H9 (cell line): ENCODE results near the gene GPR87. TPM values are rescaled to one million over a fixed set of nuclear protein-coding genes. Genes with fewer than 3 reads are reported as not detected.

ENCODE experiments used
- DNase-seq: peaks from one replicate; pipeline ENCODE4 v3.0.0-alpha.2; 2017
- H2AFZ ChIP-seq: one replicate; pipeline ENCODE4 v1.6.1; 2013; ENCODE audit warnings: mild to moderate bottlenecking, low read length, control low read depth, moderate library complexity
- H2AK5ac ChIP-seq: 2 replicates; pipeline ENCODE4 v1.6.1; 2013; ENCODE audit warnings: low read length, control low read depth, mixed read lengths; ENCODE audit not compliant: insufficient read length
- H2BK120ac ChIP-seq: one replicate; pipeline ENCODE4 v1.6.1; 2013; ENCODE audit warnings: low read depth, mild to moderate bottlenecking, low read length, control low read depth, inconsistent platforms; ENCODE audit not compliant: poor library complexity, severe bottlenecking
- H2BK12ac ChIP-seq: 2 replicates; pipeline ENCODE4 v1.6.1; 2013; ENCODE audit warnings: low read length, control low read depth, mixed read lengths, low read depth; ENCODE audit not compliant: insufficient read length
- H2BK15ac ChIP-seq: 2 replicates; pipeline ENCODE4 v1.6.1; 2013; ENCODE audit warnings: low read depth, low read length, control low read depth
- H2BK20ac ChIP-seq: one replicate; pipeline ENCODE4 v1.6.1; 2013; ENCODE audit warnings: low read depth, mild to moderate bottlenecking, low read length, control low read depth, inconsistent platforms; ENCODE audit not compliant: poor library complexity, severe bottlenecking
- H2BK5ac ChIP-seq: 2 replicates; pipeline ENCODE4 v1.6.1; 2013; ENCODE audit warnings: low read length, control low read depth, mixed read lengths; ENCODE audit not compliant: insufficient read length
- H3K14ac ChIP-seq: 2 replicates; pipeline ENCODE4 v1.6.1; 2013; ENCODE audit warnings: low read length, control low read depth; ENCODE audit not compliant: insufficient read depth
- H3K18ac ChIP-seq: 2 replicates; pipeline ENCODE4 v1.6.1; 2013; ENCODE audit warnings: low read depth, mild to moderate bottlenecking, mixed read lengths, low read length, control low read depth; ENCODE audit not compliant: insufficient read length
- H3K23ac ChIP-seq: 2 replicates; pipeline ENCODE4 v1.6.1; 2013; ENCODE audit warnings: low read length, control low read depth, mixed read lengths, low read depth; ENCODE audit not compliant: insufficient read length
- H3K23me2 ChIP-seq: 2 replicates; pipeline ENCODE4 v1.6.1; 2013; ENCODE audit warnings: low read depth, mild to moderate bottlenecking, mixed read lengths, low read length, control low read depth; ENCODE audit not compliant: insufficient read length, poor library complexity, severe bottlenecking
- H3K27ac ChIP-seq: 2 replicates; pipeline ENCODE4 v1.5.1; 2013; ENCODE audit warnings: low read length, control low read depth, mixed read lengths, low read depth; ENCODE audit not compliant: insufficient read length
- H3K27me3 ChIP-seq: 2 replicates; pipeline ENCODE4 v1.6.1; 2013; ENCODE audit warnings: low read length, control low read depth, inconsistent platforms; ENCODE audit not compliant: insufficient read depth
- H3K4ac ChIP-seq: 2 replicates; pipeline ENCODE4 v1.6.1; 2013; ENCODE audit warnings: low read depth, mild to moderate bottlenecking, control low read depth, inconsistent platforms, low read length, moderate library complexity
- H3K4me1 ChIP-seq: 2 replicates; pipeline ENCODE4 v1.6.1; 2013; ENCODE audit warnings: low read length, control low read depth, inconsistent platforms; ENCODE audit not compliant: insufficient read depth
- H3K4me2 ChIP-seq: 2 replicates; pipeline ENCODE4 v1.6.1; 2013; ENCODE audit warnings: low read length, control low read depth, mixed read lengths; ENCODE audit not compliant: insufficient read length, insufficient read depth
- H3K56ac ChIP-seq: 2 replicates; pipeline ENCODE4 v1.6.1; 2013; ENCODE audit warnings: low read depth, mild to moderate bottlenecking, mixed read lengths, low read length, control low read depth; ENCODE audit not compliant: insufficient read length
- H3K79me1 ChIP-seq: 2 replicates; pipeline ENCODE4 v1.6.1; 2013; ENCODE audit warnings: low read depth, mild to moderate bottlenecking, moderate library complexity, low read length, control low read depth, inconsistent platforms; ENCODE audit not compliant: insufficient read depth, poor library complexity, severe bottlenecking
- H3K79me2 ChIP-seq: 2 replicates; pipeline ENCODE4 v1.6.1; 2013; ENCODE audit warnings: low read length, control low read depth, inconsistent platforms; ENCODE audit not compliant: insufficient read depth
- H3K9ac ChIP-seq: 2 replicates; pipeline ENCODE4 v1.6.1; 2013; ENCODE audit warnings: low read length, control low read depth, mixed read lengths; ENCODE audit not compliant: insufficient read length; ENCODE audit errors: extremely low read depth
- H3K9me3 ChIP-seq: one replicate; pipeline ENCODE4 v1.6.1; 2013; ENCODE audit warnings: low read depth, low read length, inconsistent platforms; ENCODE audit not compliant: control insufficient read depth
- H3T11ph ChIP-seq: one replicate; pipeline ENCODE4 v1.6.1; 2013; ENCODE audit warnings: mild to moderate bottlenecking, low read length, control low read depth, inconsistent platforms
- H4K20me1 ChIP-seq: one replicate; pipeline ENCODE4 v1.6.1; 2013; ENCODE audit not compliant: control insufficient read depth, insufficient read length, insufficient read depth
- H4K5ac ChIP-seq: 2 replicates; pipeline ENCODE4 v1.6.1; 2013; ENCODE audit warnings: low read depth, mild to moderate bottlenecking, mixed read lengths, low read length, control low read depth; ENCODE audit not compliant: insufficient read length
- H4K8ac ChIP-seq: replicated peaks from 2 replicates; pipeline ENCODE4 v1.6.1; 2013; ENCODE audit warnings: low read length, control low read depth, mixed read lengths, low read depth; ENCODE audit not compliant: insufficient read length
- H4K91ac ChIP-seq: 2 replicates; pipeline ENCODE4 v1.6.1; 2013; ENCODE audit warnings: low read depth, mild to moderate bottlenecking, moderate library complexity, mixed read lengths, low read length, control low read depth; ENCODE audit not compliant: insufficient read length
- H3K27ac Mint-ChIP-seq, 3 experiments: 2 replicates in 2 of 3; 3 replicates in 1 of 3; pipeline ENCODE4 v1.8.0; 2020 to 2021; ENCODE audit warnings: mixed read lengths in 3 of 3, mild to moderate bottlenecking in 1 of 3, moderate library complexity in 1 of 3
- H3K27me3 Mint-ChIP-seq: 2 replicates; pipeline ENCODE4 v1.8.0; 2021; ENCODE audit warnings: low read depth, mild to moderate bottlenecking, moderate library complexity, mixed read lengths
- H3K36me3 Mint-ChIP-seq, 3 experiments: 2 replicates in 2 of 3; 3 replicates in 1 of 3; pipeline ENCODE4 v1.8.0; 2020 to 2021; ENCODE audit warnings: low read depth in 3 of 3, mixed read lengths in 3 of 3; ENCODE audit not compliant: insufficient read depth in 1 of 3
- H3K4me1 Mint-ChIP-seq, 2 experiments: 2 replicates each; pipeline ENCODE4 v1.8.0; 2020; ENCODE audit warnings: mixed read lengths in 2 of 2
- H3K4me3 Mint-ChIP-seq, 2 experiments: 2 replicates in 1 of 2; 3 replicates in 1 of 2; pipeline ENCODE4 v1.8.0; 2020 to 2021; ENCODE audit warnings: mild to moderate bottlenecking in 2 of 2, mixed read lengths in 2 of 2, moderate library complexity in 1 of 2
- H3K9me3 Mint-ChIP-seq, 2 experiments: 2 replicates in 1 of 2; 3 replicates in 1 of 2; pipeline ENCODE4 v1.8.0; 2020; ENCODE audit warnings: mild to moderate bottlenecking in 2 of 2, mixed read lengths in 2 of 2, moderate library complexity in 1 of 2
- CTCF ChIP-seq: fragments of 200-600 bp; sonication (generic); conservative IDR thresholded peaks from 3 replicates; pipeline ENCODE4 v1.8.0; 2021; ENCODE audit warnings: antibody characterized with exemption, mild to moderate bottlenecking
- WGBS: extraction: QIAGEN DNeasy Blood & Tissue Kit; methylation state at CpG from one replicate; pipeline ENCODE4 v1.1.7; 2013; ENCODE audit warnings: missing lambda C conversion rate, low lambda C conversion rate, mixed read lengths; ENCODE audit not compliant: insufficient read length; ENCODE audit errors: extremely low coverage; 5-methylcytosine and 5-hydroxymethylcytosine counted together
- total RNA-seq: library from RNA; stranded (reverse); gene quantifications from 2 replicates; pipeline ENCODE4 v1.2.1, GENCODE V29; 2021

GPR87 gene
- total RNA-seq, 1 experiment from 2014 or later: 0.33 TPM

GRCh38 chr3:151275091-151275490 lies 41.5 kb downstream of the GPR87 start:
- H2BK20ac ChIP-seq: no peak overlapping the region
- H3K9ac ChIP-seq: no peak overlapping the region
- H3K23me2 ChIP-seq: no peaks in the 10 kb centered on the region
- Mint-ChIP-seq H3K36me3 (no peaks in the 10 kb centered on the region), H3K4me3 (no peak overlapping the region), H3K27ac (0 out of 7 replicates have a peak overlapping the region, but pooled peaks of 1 of the 3 experiments have one; percentile 25), H3K4me1 (peaks cover 4 to 8% of the 10 kb centered on the region in 2 experiments), H3K9me3 (no peaks in the 10 kb centered on the region), H3K27me3 (no peaks in the 10 kb centered on the region)
- H3T11ph ChIP-seq: no peak overlapping the region
- no peak for DNase-seq
- no peaks in the 10 kb centered on the region for H3K9me3 ChIP-seq
- H2BK12ac ChIP-seq: no peak overlapping the region
- H3K79me2 ChIP-seq: no peaks in the 10 kb centered on the region
- H2AFZ ChIP-seq: no peak overlapping the region
- no peak for TF ChIP-seq CTCF
- H3K4ac ChIP-seq: no peak overlapping the region
- H3K14ac ChIP-seq: no peak overlapping the region
- H3K27me3 ChIP-seq: no peaks in the 10 kb centered on the region
- no peak overlapping the region for H2BK15ac ChIP-seq
- no peaks in the 10 kb centered on the region for H4K20me1 ChIP-seq
- H3K27ac ChIP-seq: no peak overlapping the region
- peaks cover 3% of the 10 kb centered on the region for H3K79me1 ChIP-seq
- no peak overlapping the region for H2BK5ac ChIP-seq
- H4K5ac ChIP-seq: no peak overlapping the region
- no peak overlapping the region for H4K91ac ChIP-seq
- no CpG with 5 or more reads among the region's 5 CpGs for WGBS
- no peak overlapping the region for H3K4me2 ChIP-seq
- H2AK5ac ChIP-seq: no peak overlapping the region
- H3K56ac ChIP-seq: no peak overlapping the region
- no peak overlapping the region for H4K8ac ChIP-seq
- no peak overlapping the region for H2BK120ac ChIP-seq
- no peak overlapping the region for H3K23ac ChIP-seq
- H3K18ac ChIP-seq: no peak overlapping the region
- H3K4me1 ChIP-seq: no peaks in the 10 kb centered on the region; the same call in 1 of the 2 replicates
